HEK293 (cell line): Measurements from ENCODE around the gene ANO8.

Experiments used
- CTCF ChIA-PET: fragments of 350-600 bp; formaldehyde crosslinking; extraction: SDS; loops from one replicate; lab custom pipeline; 2021; ENCODE audit warnings: antibody characterized with exemption; lab: Yijun Ruan, JAX
- POLR2A ChIA-PET: fragments of 300-600 bp; formaldehyde crosslinking; extraction: SDS; loops from one replicate; lab custom pipeline; 2020; ENCODE audit warnings: antibody characterized with exemption, inconsistent platforms; lab: Yijun Ruan, JAX
- H3K27ac ChIP-seq: fragments of 200-500 bp; sonication (Bioruptor generic); 2 replicates; pipeline ENCODE4 v1.5.1; 2014; ENCODE audit warnings: low read depth, low read length, control low read depth, inconsistent platforms; ENCODE audit errors: extremely low read depth
- H3K36me3 ChIP-seq, 2 experiments: fragments of 200-500 bp in 1 of 2; sonication (Bioruptor generic) in 1 of 2; 1 replicate in 1 of 2; 2 replicates in 1 of 2; pipeline ENCODE4 v1.5.1; 2014 to 2017; ENCODE audit warnings: inconsistent platforms in 2 of 2, low read length in 2 of 2; ENCODE audit not compliant: control insufficient read depth in 2 of 2, insufficient read depth in 1 of 2
- H3K4me1 ChIP-seq: fragments of 200-500 bp; sonication (Bioruptor generic); 2 replicates; pipeline ENCODE4 v1.5.1; 2014; ENCODE audit warnings: mild to moderate bottlenecking, low read length, inconsistent platforms; ENCODE audit not compliant: control insufficient read depth, insufficient read depth
- H3K4me3 ChIP-seq: 2 replicates; pipeline ENCODE4 v1.5.1; 2011; ENCODE audit warnings: low read depth, mild to moderate bottlenecking, control low read depth, low read length, moderate library complexity
- H3K9me3 ChIP-seq: fragments of 200-500 bp; sonication (Bioruptor generic); 2 replicates; pipeline ENCODE4 v1.5.1; 2014; ENCODE audit warnings: low read depth, low read length, inconsistent platforms; ENCODE audit not compliant: control insufficient read depth, insufficient read depth
- RBAK ChIP-seq: fragments of 450-650 bp; formaldehyde crosslinking; IDR thresholded peaks from 2 replicates; pipeline ENCODE4 v1.5.1; 2016; ENCODE audit warnings: missing biosample characterization, missing genetic modification characterization
- SCRT2 ChIP-seq: fragments of 450-650 bp; formaldehyde crosslinking; IDR thresholded peaks from 2 replicates; pipeline ENCODE4 v1.5.1; 2016; ENCODE audit warnings: missing biosample characterization, missing genetic modification characterization
- SP3 ChIP-seq: fragments of 450-650 bp; formaldehyde crosslinking; IDR thresholded peaks from 2 replicates; pipeline ENCODE4 v1.5.1; 2016; ENCODE audit warnings: missing biosample characterization, missing genetic modification characterization
- ZBTB1 ChIP-seq: fragments of 450-650 bp; formaldehyde crosslinking; IDR thresholded peaks from 2 replicates; pipeline ENCODE4 v1.5.1; 2016; ENCODE audit warnings: missing biosample characterization, missing genetic modification characterization
- ZBTB44 ChIP-seq: fragments of 450-650 bp; IDR thresholded peaks from 2 replicates; pipeline ENCODE4 v1.5.1; 2018; ENCODE audit warnings: missing biosample characterization, mild to moderate bottlenecking, missing genetic modification characterization
- ZFP3 ChIP-seq: fragments of 450-650 bp; formaldehyde crosslinking; IDR thresholded peaks from 2 replicates; pipeline ENCODE4 v1.5.1; 2016; ENCODE audit warnings: low read depth, missing biosample characterization, missing genetic modification characterization
- ZNF138 ChIP-seq: fragments of 450-650 bp; formaldehyde crosslinking; IDR thresholded peaks from 2 replicates; pipeline ENCODE4 v1.5.1; 2016; ENCODE audit warnings: missing biosample characterization, missing genetic modification characterization, borderline replicate concordance
- ZNF16 ChIP-seq: fragments of 450-650 bp; formaldehyde crosslinking; IDR thresholded peaks from 2 replicates; pipeline ENCODE4 v1.5.1; 2016; ENCODE audit warnings: low read depth, missing biosample characterization, missing genetic modification characterization
- ZNF2 ChIP-seq: fragments of 450-650 bp; formaldehyde crosslinking; IDR thresholded peaks from 2 replicates; pipeline ENCODE4 v1.5.1; 2016; ENCODE audit warnings: missing biosample characterization, missing genetic modification characterization
- ZNF23 ChIP-seq: fragments of 450-650 bp; formaldehyde crosslinking; IDR thresholded peaks from 2 replicates; pipeline ENCODE4 v1.5.1; 2016; ENCODE audit warnings: missing biosample characterization, missing genetic modification characterization, borderline replicate concordance
- ZNF335 ChIP-seq: fragments of 450-650 bp; formaldehyde crosslinking; conservative IDR thresholded peaks from 2 replicates; pipeline ENCODE4 v1.5.1; 2016; ENCODE audit warnings: missing biosample characterization, missing genetic modification characterization
- ZNF416 ChIP-seq: fragments of 450-650 bp; formaldehyde crosslinking; IDR thresholded peaks from 2 replicates; pipeline ENCODE4 v1.5.1; 2016; ENCODE audit warnings: missing biosample characterization, missing genetic modification characterization
- ZNF501 ChIP-seq: fragments of 450-650 bp; formaldehyde crosslinking; IDR thresholded peaks from 2 replicates; pipeline ENCODE4 v1.5.1; 2016; ENCODE audit warnings: missing biosample characterization, missing genetic modification characterization
- ZNF555 ChIP-seq: fragments of 450-650 bp; formaldehyde crosslinking; conservative IDR thresholded peaks from 2 replicates; pipeline ENCODE4 v1.5.1; 2017; ENCODE audit warnings: missing biosample characterization, mild to moderate bottlenecking, missing genetic modification characterization, inconsistent platforms
- ZNF561 ChIP-seq: fragments of 450-650 bp; IDR thresholded peaks from 2 replicates; pipeline ENCODE4 v1.5.1; 2018; ENCODE audit warnings: missing biosample characterization, missing genetic modification characterization, borderline replicate concordance
- ZNF580 ChIP-seq: fragments of 450-650 bp; formaldehyde crosslinking; IDR thresholded peaks from 2 replicates; pipeline ENCODE4 v1.5.1; 2016; ENCODE audit warnings: missing biosample characterization, missing genetic modification characterization
- ZNF645 ChIP-seq: fragments of 450-650 bp; formaldehyde crosslinking; IDR thresholded peaks from 2 replicates; pipeline ENCODE4; 2016; ENCODE audit warnings: missing biosample characterization, missing genetic modification characterization
- ZNF654 ChIP-seq: fragments of 450-650 bp; formaldehyde crosslinking; IDR thresholded peaks from 2 replicates; pipeline ENCODE4 v1.5.1; 2016; ENCODE audit warnings: low read depth, missing biosample characterization, missing genetic modification characterization
- ZNF670 ChIP-seq: fragments of 450-650 bp; formaldehyde crosslinking; IDR thresholded peaks from 2 replicates; pipeline ENCODE4 v1.5.1; 2016; ENCODE audit warnings: missing biosample characterization, missing genetic modification characterization, low read depth
- ZNF776 ChIP-seq: fragments of 450-650 bp; formaldehyde crosslinking; IDR thresholded peaks from 2 replicates; pipeline ENCODE4 v1.5.0; 2017; ENCODE audit warnings: missing biosample characterization, missing genetic modification characterization, borderline replicate concordance
- ZSCAN5A ChIP-seq: fragments of 450-650 bp; formaldehyde crosslinking; IDR thresholded peaks from 2 replicates; pipeline ENCODE4 v1.5.1; 2016; ENCODE audit warnings: missing biosample characterization, missing genetic modification characterization
- TF ChIP-seq, protein P1 (sequence below): fragments of 450-650 bp; formaldehyde crosslinking; IDR thresholded peaks from 2 replicates; pipeline ENCODE4 v1.5.1; 2016; ENCODE audit warnings: missing biosample characterization, missing genetic modification characterization
- TF ChIP-seq, protein P2 (sequence below): fragments of 450-650 bp; formaldehyde crosslinking; optimal IDR thresholded peaks from 2 replicates; pipeline ENCODE3; 2016; ENCODE audit warnings: missing biosample characterization, mild to moderate bottlenecking, missing genetic modification characterization
- TF ChIP-seq, protein P3 (sequence below): fragments of 450-650 bp; formaldehyde crosslinking; conservative IDR thresholded peaks from 2 replicates; pipeline ENCODE4 v1.5.1; 2016; ENCODE audit warnings: low read depth, missing biosample characterization, missing genetic modification characterization
- TF ChIP-seq, protein P4 (sequence below): fragments of 450-650 bp; formaldehyde crosslinking; IDR thresholded peaks from 2 replicates; pipeline ENCODE4 v1.5.1; 2017; ENCODE audit warnings: missing biosample characterization, missing genetic modification characterization

Gene ANO8

DNA sequence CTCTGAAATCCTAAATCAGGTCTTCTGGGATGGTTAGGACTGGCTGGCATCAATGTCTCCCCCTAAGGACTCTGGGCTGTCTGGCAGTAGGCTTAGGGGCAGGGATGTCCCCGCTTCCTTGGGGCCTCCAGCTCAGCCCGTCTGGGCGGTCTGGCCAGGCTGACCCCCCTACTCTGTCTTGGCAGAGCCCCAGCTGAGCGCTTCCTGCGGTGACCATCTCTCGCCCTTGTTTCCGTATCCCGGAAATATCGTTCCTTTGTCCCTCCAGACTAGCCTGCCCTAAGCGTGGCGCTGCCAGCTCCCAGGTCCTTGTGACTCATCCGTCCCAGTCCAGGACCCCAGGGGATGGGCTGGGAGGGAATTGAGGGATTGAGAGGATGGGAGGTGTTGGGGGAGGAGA, 14.0 kb upstream of the ANO8 start (continued):
- TF ChIP-seq ZNF645 (tag by site-specific recombination) = no peak
- TF ChIP-seq ZNF670 = no peak
- no peak for TF ChIP-seq ZNF416 (tag by site-specific recombination)
- no peak for TF ChIP-seq ZNF501 (tag by site-specific recombination)
- TF ChIP-seq ZNF561 (tag by site-specific recombination) = no peak
- TF ChIP-seq ZNF555 = no peak
- no peak for TF ChIP-seq ZNF2 (tag by site-specific recombination)
- no peak for TF ChIP-seq SP3 (tag by site-specific recombination)
- TF ChIP-seq ZNF23 (tag by site-specific recombination) = no peak
- TF ChIP-seq ZNF335 (tag by site-specific recombination) = peak; percentile 66
- no peak for TF ChIP-seq ZFP3 (tag by site-specific recombination)
- TF ChIP-seq ZBTB1 = no peak
- no peak for TF ChIP-seq ZNF580 (tag by site-specific recombination)
- no peak for TF ChIP-seq ZNF776
- TF ChIP-seq ZBTB44 (tag by site-specific recombination) = no peak
- no peak for TF ChIP-seq ZSCAN5A
- no peak for TF ChIP-seq ZNF654
- TF ChIP-seq RBAK = no peak
- no peak for TF ChIP-seq SCRT2 (tag by site-specific recombination)
- TF ChIP-seq, protein P1, sequence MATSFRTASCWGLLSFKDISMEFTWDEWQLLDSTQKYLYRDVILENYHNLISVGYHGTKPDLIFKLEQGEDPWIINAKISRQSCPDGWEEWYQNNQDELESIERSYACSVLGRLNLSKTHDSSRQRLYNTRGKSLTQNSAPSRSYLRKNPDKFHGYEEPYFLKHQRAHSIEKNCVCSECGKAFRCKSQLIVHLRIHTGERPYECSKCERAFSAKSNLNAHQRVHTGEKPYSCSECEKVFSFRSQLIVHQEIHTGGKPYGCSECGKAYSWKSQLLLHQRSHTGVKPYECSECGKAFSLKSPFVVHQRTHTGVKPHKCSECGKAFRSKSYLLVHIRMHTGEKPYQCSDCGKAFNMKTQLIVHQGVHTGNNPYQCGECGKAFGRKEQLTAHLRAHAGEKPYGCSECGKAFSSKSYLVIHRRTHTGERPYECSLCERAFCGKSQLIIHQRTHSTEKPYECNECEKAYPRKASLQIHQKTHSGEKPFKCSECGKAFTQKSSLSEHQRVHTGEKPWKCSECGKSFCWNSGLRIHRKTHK = no peak

DNA sequence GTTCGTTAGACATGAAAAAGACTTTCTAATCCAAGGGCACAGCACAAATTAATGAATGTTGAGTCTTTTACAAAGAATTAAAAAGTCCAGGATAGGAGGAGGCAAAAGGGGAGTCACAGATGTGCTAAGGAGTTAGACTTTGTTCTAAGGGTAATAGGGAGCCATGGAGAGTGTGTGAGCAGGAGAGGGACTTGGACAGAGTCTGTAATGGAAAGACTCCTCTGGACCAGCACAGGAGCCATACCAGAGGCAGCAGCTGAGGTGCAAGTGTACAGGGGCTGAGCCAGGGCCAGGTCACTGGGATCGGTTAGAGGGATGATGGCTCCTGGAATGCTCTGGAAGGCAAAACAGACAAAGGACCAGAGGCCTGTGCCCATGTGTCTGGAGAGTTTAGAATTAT, 13.2 kb upstream of the ANO8 start:
- Histone ChIP-seq H3K27ac (no peak overlapping the region), H3K36me3 (no peaks in the 10 kb centered on the region; a peak in 1 of 3 replicates), H3K4me3 (no peak overlapping the region), H3K4me1 (no peaks in the 10 kb centered on the region), H3K9me3 (no peaks in the 10 kb centered on the region)
- POLR2A ChIA-PET = no interaction called here
- CTCF ChIA-PET = interaction anchor here (0.5 to 2.2 kb wide), 7 partner anchors 36 to 416 kb away, joined by 3 to 17 read pairs (median 3); no protein-coding TSS in a partner anchor
- TF ChIP-seq, protein P2, sequence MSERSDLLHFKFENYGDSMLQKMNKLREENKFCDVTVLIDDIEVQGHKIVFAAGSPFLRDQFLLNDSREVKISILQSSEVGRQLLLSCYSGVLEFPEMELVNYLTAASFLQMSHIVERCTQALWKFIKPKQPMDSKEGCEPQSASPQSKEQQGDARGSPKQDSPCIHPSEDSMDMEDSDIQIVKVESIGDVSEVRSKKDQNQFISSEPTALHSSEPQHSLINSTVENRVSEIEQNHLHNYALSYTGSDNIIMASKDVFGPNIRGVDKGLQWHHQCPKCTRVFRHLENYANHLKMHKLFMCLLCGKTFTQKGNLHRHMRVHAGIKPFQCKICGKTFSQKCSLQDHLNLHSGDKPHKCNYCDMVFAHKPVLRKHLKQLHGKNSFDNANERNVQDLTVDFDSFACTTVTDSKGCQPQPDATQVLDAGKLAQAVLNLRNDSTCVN (tag by site-specific recombination) = peak; percentile 11
- TF ChIP-seq ZNF16 (tag by site-specific recombination) = peak; percentile 95
- TF ChIP-seq ZNF138 = no peak
- TF ChIP-seq, protein P3, sequence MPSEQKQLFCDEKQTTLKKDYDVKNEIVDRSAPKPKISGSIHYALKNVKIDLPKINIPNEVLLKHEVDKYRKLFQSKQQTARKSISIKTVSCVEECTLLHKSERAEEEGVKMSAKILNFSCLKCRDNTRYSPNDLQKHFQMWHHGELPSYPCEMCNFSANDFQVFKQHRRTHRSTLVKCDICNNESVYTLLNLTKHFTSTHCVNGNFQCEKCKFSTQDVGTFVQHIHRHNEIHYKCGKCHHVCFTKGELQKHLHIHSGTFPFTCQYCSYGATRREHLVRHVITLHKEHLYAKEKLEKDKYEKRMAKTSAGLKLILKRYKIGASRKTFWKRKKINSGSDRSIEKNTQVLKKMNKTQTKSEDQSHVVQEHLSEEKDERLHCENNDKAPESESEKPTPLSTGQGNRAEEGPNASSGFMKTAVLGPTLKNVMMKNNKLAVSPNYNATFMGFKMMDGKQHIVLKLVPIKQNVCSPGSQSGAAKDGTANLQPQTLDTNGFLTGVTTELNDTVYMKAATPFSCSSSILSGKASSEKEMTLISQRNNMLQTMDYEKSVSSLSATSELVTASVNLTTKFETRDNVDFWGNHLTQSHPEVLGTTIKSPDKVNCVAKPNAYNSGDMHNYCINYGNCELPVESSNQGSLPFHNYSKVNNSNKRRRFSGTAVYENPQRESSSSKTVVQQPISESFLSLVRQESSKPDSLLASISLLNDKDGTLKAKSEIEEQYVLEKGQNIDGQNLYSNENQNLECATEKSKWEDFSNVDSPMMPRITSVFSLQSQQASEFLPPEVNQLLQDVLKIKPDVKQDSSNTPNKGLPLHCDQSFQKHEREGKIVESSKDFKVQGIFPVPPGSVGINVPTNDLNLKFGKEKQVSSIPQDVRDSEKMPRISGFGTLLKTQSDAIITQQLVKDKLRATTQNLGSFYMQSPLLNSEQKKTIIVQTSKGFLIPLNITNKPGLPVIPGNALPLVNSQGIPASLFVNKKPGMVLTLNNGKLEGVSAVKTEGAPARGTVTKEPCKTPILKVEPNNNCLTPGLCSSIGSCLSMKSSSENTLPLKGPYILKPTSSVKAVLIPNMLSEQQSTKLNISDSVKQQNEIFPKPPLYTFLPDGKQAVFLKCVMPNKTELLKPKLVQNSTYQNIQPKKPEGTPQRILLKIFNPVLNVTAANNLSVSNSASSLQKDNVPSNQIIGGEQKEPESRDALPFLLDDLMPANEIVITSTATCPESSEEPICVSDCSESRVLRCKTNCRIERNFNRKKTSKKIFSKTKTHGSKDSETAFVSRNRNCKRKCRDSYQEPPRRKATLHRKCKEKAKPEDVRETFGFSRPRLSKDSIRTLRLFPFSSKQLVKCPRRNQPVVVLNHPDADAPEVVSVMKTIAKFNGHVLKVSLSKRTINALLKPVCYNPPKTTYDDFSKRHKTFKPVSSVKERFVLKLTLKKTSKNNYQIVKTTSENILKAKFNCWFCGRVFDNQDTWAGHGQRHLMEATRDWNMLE (tag by site-specific recombination) = no peak
- TF ChIP-seq, protein P4, sequence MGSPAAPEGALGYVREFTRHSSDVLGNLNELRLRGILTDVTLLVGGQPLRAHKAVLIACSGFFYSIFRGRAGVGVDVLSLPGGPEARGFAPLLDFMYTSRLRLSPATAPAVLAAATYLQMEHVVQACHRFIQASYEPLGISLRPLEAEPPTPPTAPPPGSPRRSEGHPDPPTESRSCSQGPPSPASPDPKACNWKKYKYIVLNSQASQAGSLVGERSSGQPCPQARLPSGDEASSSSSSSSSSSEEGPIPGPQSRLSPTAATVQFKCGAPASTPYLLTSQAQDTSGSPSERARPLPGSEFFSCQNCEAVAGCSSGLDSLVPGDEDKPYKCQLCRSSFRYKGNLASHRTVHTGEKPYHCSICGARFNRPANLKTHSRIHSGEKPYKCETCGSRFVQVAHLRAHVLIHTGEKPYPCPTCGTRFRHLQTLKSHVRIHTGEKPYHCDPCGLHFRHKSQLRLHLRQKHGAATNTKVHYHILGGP (tag by site-specific recombination) = no peak
